Measurements from ENCODE around the gene DOCK2.

DOCK2 gene

GRCh38 chr5:169918228-169918627 lies 281.2 kb downstream of the DOCK2 start:
- Histone ChIP-seq H3K36me3 (ENCODE audit: insufficient read depth) (no peaks in the 10 kb centered on the region), H3K4me2 (no peak overlapping the region), H3K4me1 (ENCODE audit: low read depth, poor library complexity, severe bottlenecking) (no peaks in the 10 kb centered on the region), H2AFZ (ENCODE audit: low read depth) (no peak overlapping the region), H3K4me3 (IDR thresholded peaks at IDR 0.05; ENCODE audit: insufficient read depth, low read depth, low read length) (no peak overlapping the region), H4K20me1 (ENCODE audit: insufficient read depth) (no peaks in the 10 kb centered on the region), H3K27ac (no peak overlapping the region), H3K79me2 (ENCODE audit: insufficient read depth, low read depth) (no peaks in the 10 kb centered on the region), H3K9ac (no peak overlapping the region), H3K27me3 (ENCODE audit: insufficient read depth, low read depth) (no peaks in the 10 kb centered on the region)
- TF ChIP-seq CTCF (conservative IDR thresholded peaks at IDR 0.05; ENCODE audit: low read depth, low read length): no peak

- no peak for TF ChIP-seq CTCF (conservative IDR thresholded peaks at IDR 0.05; ENCODE audit: low read depth, low read length)
- no peak overlapping the region for H3K4me2 ChIP-seq
- H3K4me3 ChIP-seq (IDR thresholded peaks at IDR 0.05; ENCODE audit: insufficient read depth, low read depth, low read length): no peak overlapping the region
- no peak overlapping the region for H2AFZ ChIP-seq (ENCODE audit: low read depth)
- no peak overlapping the region for H3K27ac ChIP-seq
- H3K36me3 ChIP-seq (ENCODE audit: insufficient read depth): no peaks in the 10 kb centered on the region
- H3K79me2 ChIP-seq (ENCODE audit: insufficient read depth, low read depth): no peaks in the 10 kb centered on the region
- no peaks in the 10 kb centered on the region for H3K4me1 ChIP-seq (ENCODE audit: low read depth, poor library complexity, severe bottlenecking)
- H3K27me3 ChIP-seq (ENCODE audit: insufficient read depth, low read depth): no peaks in the 10 kb centered on the region
- no peaks in the 10 kb centered on the region for H4K20me1 ChIP-seq (ENCODE audit: insufficient read depth)
- H3K9ac ChIP-seq: no peak overlapping the region
Measured at GRCh38 chr5:169920474-169920873, 283.4 kb downstream of the DOCK2 start.

DNA sequence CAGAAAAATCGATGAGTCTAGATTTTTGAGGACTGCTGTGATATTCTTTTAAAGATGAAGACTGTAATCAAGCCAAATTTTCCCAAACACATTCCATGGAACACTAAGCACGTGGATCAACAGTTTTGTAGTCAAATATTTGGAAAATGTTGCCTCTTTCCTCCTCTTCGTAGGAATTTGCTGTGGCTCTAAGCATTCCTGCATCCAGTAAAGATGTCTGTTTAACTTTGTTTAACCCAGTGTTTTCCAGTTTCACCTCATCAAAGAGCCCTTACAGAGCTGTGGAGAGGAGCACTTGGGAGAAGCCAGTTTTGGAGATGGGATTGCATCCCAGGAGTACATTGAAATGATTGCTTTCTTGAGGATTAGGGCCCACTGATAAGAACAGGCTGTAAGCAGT lies 284.3 kb downstream of the DOCK2 start:
- H3K9ac ChIP-seq: no peak overlapping the region
- no peaks in the 10 kb centered on the region for H3K27me3 ChIP-seq (ENCODE audit: insufficient read depth, low read depth)
- H3K36me3 ChIP-seq (ENCODE audit: insufficient read depth): no peaks in the 10 kb centered on the region
- no peaks in the 10 kb centered on the region for H3K79me2 ChIP-seq (ENCODE audit: insufficient read depth, low read depth)
- no peak overlapping the region for H3K4me2 ChIP-seq
- H3K27ac ChIP-seq: no peak overlapping the region
- no peak for TF ChIP-seq CTCF (conservative IDR thresholded peaks at IDR 0.05; ENCODE audit: low read depth, low read length)
- H4K20me1 ChIP-seq (ENCODE audit: insufficient read depth): no peaks in the 10 kb centered on the region
- no peak overlapping the region for H3K4me3 ChIP-seq (IDR thresholded peaks at IDR 0.05; ENCODE audit: insufficient read depth, low read depth, low read length)
- H2AFZ ChIP-seq (ENCODE audit: low read depth): no peak overlapping the region
- H3K4me1 ChIP-seq (ENCODE audit: low read depth, poor library complexity, severe bottlenecking): no peaks in the 10 kb centered on the region

DNA sequence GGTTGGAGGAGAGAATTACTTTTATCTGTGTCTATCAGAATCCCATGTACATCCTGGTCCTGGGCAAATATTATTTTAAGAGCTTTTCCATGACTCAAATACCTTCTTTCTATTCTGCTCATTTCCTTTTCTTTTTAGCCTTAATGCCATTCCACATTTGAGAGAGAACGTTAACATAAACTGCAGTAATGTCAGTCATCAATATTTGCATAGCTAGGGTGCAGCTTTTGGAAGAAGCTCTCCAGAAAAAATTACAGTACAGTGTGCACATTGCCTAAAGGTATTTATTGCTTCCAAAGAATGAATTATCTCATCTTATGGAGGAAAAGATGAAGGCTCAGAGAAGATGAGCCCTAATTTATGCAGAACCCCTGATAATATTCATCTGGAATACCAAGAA lies 284.9 kb downstream of the DOCK2 start:
- Histone ChIP-seq H2AFZ (ENCODE audit: low read depth) (no peak overlapping the region), H3K27ac (no peak overlapping the region)

More for the DNA sequence above, 284.9 kb downstream of the DOCK2 start:
- Histone ChIP-seq H3K4me3 (IDR thresholded peaks at IDR 0.05; ENCODE audit: insufficient read depth, low read depth, low read length) (no peak overlapping the region), H3K79me2 (ENCODE audit: insufficient read depth, low read depth) (no peaks in the 10 kb centered on the region), H3K27me3 (ENCODE audit: insufficient read depth, low read depth) (no peaks in the 10 kb centered on the region), H4K20me1 (ENCODE audit: insufficient read depth) (no peaks in the 10 kb centered on the region), H3K9ac (no peak overlapping the region), H3K4me1 (ENCODE audit: low read depth, poor library complexity, severe bottlenecking) (no peaks in the 10 kb centered on the region), H3K36me3 (ENCODE audit: insufficient read depth) (no peaks in the 10 kb centered on the region), H3K4me2 (no peak overlapping the region)
- no peak for TF ChIP-seq CTCF (conservative IDR thresholded peaks at IDR 0.05; ENCODE audit: low read depth, low read length)

Data from KMS-11 (cell line).